GM13977 (cell line): ENCODE results near the gene MAK.
"Not testable (repeated sequence)": the region's sequence is repeated elsewhere in the genome, so short reads cannot be mapped to it uniquely, and the experiment has no call there.

Experiments
- DNase-seq: peaks from one replicate; pipeline ENCODE4 v3.0.0; 2012; ENCODE audit warnings: low spot score
- CTCF ChIP-seq: IDR thresholded peaks from 2 replicates; pipeline ENCODE4 v1.5.1; 2012; ENCODE audit warnings: mild to moderate bottlenecking, control low read depth; ENCODE audit not compliant: insufficient read depth; ENCODE audit errors: extremely low read depth, missing control alignments
- in situ Hi-C: fragments of 300-500 bp; cut with MboI; formaldehyde crosslinking; loops from one replicate; pipeline ENCODE4 v1.12.0; 2022; ENCODE audit warnings: low sequenced_read_pairs, low pct_unique_long_range_greater_than_20kb, mixed read lengths, inconsistent platforms; ENCODE audit not compliant: unreplicated experiment

MAK gene

GRCh38 chr6:10722570-10722819 is 115.8 kb downstream of the MAK start:
- TF ChIP-seq CTCF, result no peak
- DNase-seq, result no peak
- in situ Hi-C loops, result no loop called here

GRCh38 chr6:10721850-10722569 is 116.3 kb downstream of the MAK start:
- TF ChIP-seq CTCF, result no peak
- in situ Hi-C loops, result no loop called here
- DNase-seq, result no peak

- DNase-seq, result not testable (repeated sequence)
Measured at GRCh38 chr6:10720960-10721849, 117.1 kb downstream of the MAK start.

GRCh38 chr6:10720265-10720959 is 117.9 kb downstream of the MAK start:
- DNase-seq, result no peak
- in situ Hi-C loops, result no loop called here
- no peak for TF ChIP-seq CTCF

More at GRCh38 chr6:10720960-10721849, 117.1 kb downstream of the MAK start:
- in situ Hi-C loops, result not testable (repeated sequence)

GRCh38 chr6:10719964-10720264 is 118.4 kb downstream of the MAK start:
- TF ChIP-seq CTCF, result no peak
- no peak for DNase-seq
- in situ Hi-C loops, result no loop called here

GRCh38 chr6:10719296-10719963 is 118.9 kb downstream of the MAK start:
- DNase-seq, result no peak
- in situ Hi-C loops, result no loop called here
- TF ChIP-seq CTCF, result no peak
